Lower leg skin (tissue), 3 donors: ENCODE results near the gene CLSTN1.

Experiments used
- POLR2A ChIP-seq, 2 donors: fragments of 450-650 bp; IDR thresholded peaks; one replicate each; pipeline ENCODE4 v1.6.1; 2016 to 2017; ENCODE audit warnings: antibody characterized with exemption in 2 of 2, mild to moderate bottlenecking in 1 of 2, moderate library complexity in 1 of 2
- TF ChIP-seq, protein P1 (sequence below), 3 donors: fragments of 450-650 bp; IDR thresholded peaks; one replicate each; pipeline ENCODE4 v1.5.1; 2016; ENCODE audit warnings: antibody characterized with exemption in 3 of 3, mild to moderate bottlenecking in 3 of 3, moderate library complexity in 2 of 3

DNA sequence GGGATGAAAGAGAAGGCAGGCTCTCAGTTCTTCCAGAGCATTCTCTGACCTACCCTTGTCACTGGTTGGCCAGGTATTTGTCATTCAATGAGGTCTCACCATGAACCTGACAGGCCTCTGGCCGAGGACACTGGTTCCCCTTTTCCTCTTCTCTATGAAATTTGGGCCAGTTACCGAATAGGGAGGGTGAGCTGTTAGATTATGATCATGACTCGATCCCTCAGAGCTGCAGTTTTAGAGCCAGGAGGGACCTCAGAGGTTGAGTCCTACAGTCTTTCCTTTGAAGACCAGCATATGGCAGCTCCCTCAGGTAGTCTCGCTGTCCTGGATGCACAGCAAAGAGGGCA lies 29.5 kb upstream of the CLSTN1 start:
- TF ChIP-seq POLR2A (IDR thresholded peaks at IDR 0.05): no peak
- TF ChIP-seq, protein P1, sequence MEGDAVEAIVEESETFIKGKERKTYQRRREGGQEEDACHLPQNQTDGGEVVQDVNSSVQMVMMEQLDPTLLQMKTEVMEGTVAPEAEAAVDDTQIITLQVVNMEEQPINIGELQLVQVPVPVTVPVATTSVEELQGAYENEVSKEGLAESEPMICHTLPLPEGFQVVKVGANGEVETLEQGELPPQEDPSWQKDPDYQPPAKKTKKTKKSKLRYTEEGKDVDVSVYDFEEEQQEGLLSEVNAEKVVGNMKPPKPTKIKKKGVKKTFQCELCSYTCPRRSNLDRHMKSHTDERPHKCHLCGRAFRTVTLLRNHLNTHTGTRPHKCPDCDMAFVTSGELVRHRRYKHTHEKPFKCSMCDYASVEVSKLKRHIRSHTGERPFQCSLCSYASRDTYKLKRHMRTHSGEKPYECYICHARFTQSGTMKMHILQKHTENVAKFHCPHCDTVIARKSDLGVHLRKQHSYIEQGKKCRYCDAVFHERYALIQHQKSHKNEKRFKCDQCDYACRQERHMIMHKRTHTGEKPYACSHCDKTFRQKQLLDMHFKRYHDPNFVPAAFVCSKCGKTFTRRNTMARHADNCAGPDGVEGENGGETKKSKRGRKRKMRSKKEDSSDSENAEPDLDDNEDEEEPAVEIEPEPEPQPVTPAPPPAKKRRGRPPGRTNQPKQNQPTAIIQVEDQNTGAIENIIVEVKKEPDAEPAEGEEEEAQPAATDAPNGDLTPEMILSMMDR (IDR thresholded peaks at IDR 0.05): no peak
